Measurements from ENCODE around the gene GTPBP3.
"Not testable (repeated sequence)": the region's sequence is repeated elsewhere in the genome, so short reads cannot be mapped to it uniquely, and the experiment has no call there.

The GTPBP3 gene

GRCh38 chr19:17336872-17337674 is at the start of gene GTPBP3:
GTPBP3 (plus strand) TSS chr19:17337553; CDS start chr19:17337612, 59 bp downstream.
- Histone ChIP-seq H3K27ac (peak within 1 kb of the TSS; percentile 84), H3K9ac (peak within 1 kb of the TSS; percentile 87), H4K20me1 (no peaks in the 10 kb centered on the region), H3K9me3 (peaks cover 4% of the 10 kb centered on the region; the same call in 1 of the 2 replicates), H3K4me2 (peak within 1 kb of the TSS; percentile 99), H3K27me3 (no peaks in the 10 kb centered on the region), H3K36me3 (peaks cover 29% of the 10 kb centered on the region), H3K4me3 (peak within 1 kb of the TSS; percentile 75), H3K4me1 (peaks cover 40% of the 10 kb centered on the region)
- TF ChIP-seq Cebpa-rat (IDR thresholded peaks at IDR 0.05): no peak

DNA sequence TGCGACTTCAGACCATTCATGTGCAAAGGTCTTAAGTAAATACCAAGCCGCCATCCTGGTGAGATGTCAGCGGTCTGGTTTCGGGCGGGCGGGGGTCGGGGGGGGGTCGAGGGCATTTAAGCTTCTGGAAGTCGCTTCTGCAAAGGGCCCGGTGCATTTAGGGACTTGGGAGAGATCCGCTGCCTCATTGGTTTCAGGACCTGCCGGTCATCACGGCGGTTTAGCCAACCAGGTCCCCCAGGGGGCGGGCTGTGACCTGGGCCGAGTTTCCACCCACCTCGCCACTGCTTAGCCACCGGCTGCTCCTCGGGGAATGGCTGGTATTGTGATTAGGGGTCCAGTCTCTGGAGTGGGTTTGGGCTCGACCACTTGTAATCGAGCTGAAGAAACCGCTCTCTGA is 47.9 kb upstream of the GTPBP3 start:
- Histone ChIP-seq H3K4me3 (no peak overlapping the region), H3K9me3 (0 out of 2 replicates have a peak, but pooled peaks cover 4% of the 10 kb centered on the region), H3K4me2 (peak overlapping the region; percentile 12; the same call in 1 of the 2 replicates), H3K9ac (no peak overlapping the region), H3K36me3 (peaks cover 37% of the 10 kb centered on the region), H4K20me1 (peaks cover 23% of the 10 kb centered on the region), H3K27me3 (no peaks in the 10 kb centered on the region), H3K4me1 (peaks cover 32% of the 10 kb centered on the region), H3K27ac (no peak overlapping the region)
- no peak for TF ChIP-seq Cebpa-rat (IDR thresholded peaks at IDR 0.05)

GRCh38 chr19:17292301-17293074 is 44.9 kb upstream of the GTPBP3 start:
- Histone ChIP-seq H3K4me2 (peak overlapping the region; percentile 80), H3K9me3 (0 out of 2 replicates have a peak, but pooled peaks cover 4% of the 10 kb centered on the region), H3K27me3 (no peaks in the 10 kb centered on the region), H3K4me3 (peak overlapping the region; percentile 76), H3K27ac (peak overlapping the region; percentile 82), H3K9ac (peak overlapping the region; percentile 82), H3K4me1 (peaks cover 34% of the 10 kb centered on the region), H3K36me3 (peaks cover 34% of the 10 kb centered on the region), H4K20me1 (peaks cover 23% of the 10 kb centered on the region)
- no peak for TF ChIP-seq Cebpa-rat (IDR thresholded peaks at IDR 0.05)

GRCh38 chr19:17293605-17294004 is 43.7 kb upstream of the GTPBP3 start:
- Histone ChIP-seq H3K9ac (0 out of 2 replicates have a peak overlapping the region, but pooled peaks have one; percentile 4), H3K27ac (no peak overlapping the region), H3K36me3 (peaks cover 46% of the 10 kb centered on the region), H3K4me3 (0 out of 2 replicates have a peak overlapping the region, but pooled peaks have one; percentile 38), H3K4me2 (peak overlapping the region; percentile 80), H3K9me3 (peaks cover 15% of the 10 kb centered on the region), H4K20me1 (peaks cover 23% of the 10 kb centered on the region), H3K27me3 (no peaks in the 10 kb centered on the region), H3K4me1 (peaks cover 28% of the 10 kb centered on the region)
- no peak for TF ChIP-seq Cebpa-rat (IDR thresholded peaks at IDR 0.05)

GRCh38 chr19:17294051-17294891 is 43.1 kb upstream of the GTPBP3 start:
- Histone ChIP-seq H3K27ac (no peak overlapping the region), H3K9ac (no peak overlapping the region), H3K4me3 (0 out of 2 replicates have a peak overlapping the region, but pooled peaks have one; percentile 38), H3K4me1 (peaks cover 28% of the 10 kb centered on the region), H4K20me1 (peaks cover 23% of the 10 kb centered on the region), H3K4me2 (peak overlapping the region; percentile 80), H3K36me3 (peaks cover 52% of the 10 kb centered on the region), H3K27me3 (no peaks in the 10 kb centered on the region), H3K9me3 (peaks cover 18% of the 10 kb centered on the region)
- no peak for TF ChIP-seq Cebpa-rat (IDR thresholded peaks at IDR 0.05)

DNA sequence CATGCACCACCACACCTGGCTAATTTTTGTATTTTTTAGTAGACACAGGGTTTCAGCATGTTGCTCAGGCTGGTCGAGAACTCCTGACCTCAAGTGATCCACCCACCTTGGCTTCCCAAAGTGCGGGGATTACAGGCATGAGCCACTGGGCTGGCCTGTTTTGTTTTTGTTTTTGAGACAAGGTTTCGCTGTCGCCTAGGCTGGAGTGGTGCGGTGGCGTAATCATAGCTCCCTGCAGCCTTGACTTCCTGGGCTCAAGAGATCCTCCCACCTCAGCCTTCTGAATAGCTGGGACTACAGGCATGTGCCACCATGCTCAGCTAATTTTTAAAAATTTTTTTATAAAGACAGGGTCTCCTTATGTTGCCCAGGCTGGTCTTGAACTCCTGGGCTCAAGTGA is 41.8 kb upstream of the GTPBP3 start:
- H3K27ac ChIP-seq, H3K27me3 ChIP-seq, H3K4me2 ChIP-seq, H3K9ac ChIP-seq, H3K4me3 ChIP-seq: not testable (repeated sequence)
- H3K4me1 ChIP-seq: peaks cover 23% of the 10 kb centered on the region
- H4K20me1 ChIP-seq: peaks cover 25% of the 10 kb centered on the region
- peaks cover 18% of the 10 kb centered on the region for H3K9me3 ChIP-seq
- peaks cover 63% of the 10 kb centered on the region for H3K36me3 ChIP-seq

DNA sequence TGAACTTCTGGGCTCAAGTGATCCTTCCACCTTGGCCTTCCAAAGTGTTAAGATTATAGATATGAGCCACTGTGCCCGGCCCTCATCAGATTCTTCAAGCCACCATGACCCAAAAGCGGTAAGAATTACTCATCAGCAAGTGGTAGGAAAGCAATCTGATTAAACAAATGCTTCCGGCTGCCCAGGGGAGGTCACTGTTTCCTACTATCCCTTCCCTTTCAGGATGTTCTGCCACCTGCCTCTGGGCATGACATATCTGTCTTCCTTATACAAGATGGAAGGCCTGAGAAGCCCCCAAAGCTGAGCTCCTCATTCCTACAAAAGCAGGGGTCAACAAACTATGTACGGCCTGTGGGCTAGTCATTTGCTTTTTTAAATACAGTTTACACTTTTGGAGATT is 41.1 kb upstream of the GTPBP3 start:
- H3K27ac ChIP-seq: no peak overlapping the region
- no peak overlapping the region; the same call in 1 of the 2 replicates for H3K9ac ChIP-seq
- no peaks in the 10 kb centered on the region for H3K27me3 ChIP-seq
- H3K36me3 ChIP-seq: peaks cover 70% of the 10 kb centered on the region
- H3K4me2 ChIP-seq: no peak overlapping the region
- peaks cover 32% of the 10 kb centered on the region for H4K20me1 ChIP-seq
- no peak for TF ChIP-seq Cebpa-rat (IDR thresholded peaks at IDR 0.05)
- peaks cover 18% of the 10 kb centered on the region for H3K9me3 ChIP-seq
- no peak overlapping the region for H3K4me3 ChIP-seq
- peaks cover 25% of the 10 kb centered on the region for H3K4me1 ChIP-seq

- no peaks in the 10 kb centered on the region for H3K27me3 ChIP-seq
- H3K27ac ChIP-seq: no peak overlapping the region
- H3K4me1 ChIP-seq: peaks cover 27% of the 10 kb centered on the region
- H3K9ac ChIP-seq: no peak overlapping the region
- peaks cover 38% of the 10 kb centered on the region for H4K20me1 ChIP-seq
- TF ChIP-seq Cebpa-rat (IDR thresholded peaks at IDR 0.05): no peak
- no peak overlapping the region for H3K4me3 ChIP-seq
- H3K4me2 ChIP-seq: no peak overlapping the region
- peaks cover 18% of the 10 kb centered on the region for H3K9me3 ChIP-seq
- H3K36me3 ChIP-seq: peaks cover 78% of the 10 kb centered on the region
Observed at GRCh38 chr19:17296976-17297375, 40.4 kb upstream of the GTPBP3 start.

- no peak overlapping the region for H3K27ac ChIP-seq
- no peak overlapping the region for H3K9ac ChIP-seq
- H3K9me3 ChIP-seq: peaks cover 15% of the 10 kb centered on the region
- no peak overlapping the region for H3K4me3 ChIP-seq
- H3K27me3 ChIP-seq: no peaks in the 10 kb centered on the region
- TF ChIP-seq Cebpa-rat (IDR thresholded peaks at IDR 0.05): no peak
- H3K36me3 ChIP-seq: peaks cover 58% of the 10 kb centered on the region
- peaks cover 36% of the 10 kb centered on the region for H3K4me1 ChIP-seq
- H3K4me2 ChIP-seq: no peak overlapping the region
- H4K20me1 ChIP-seq: peaks cover 25% of the 10 kb centered on the region; the same call in 1 of the 2 replicates
Observed at GRCh38 chr19:17300992-17301619, 36.2 kb upstream of the GTPBP3 start.

Data from BLaER1 (cell line).